ENCODE data around the gene TAF3. TPM values are rescaled to one million over a fixed set of nuclear protein-coding genes. Genes with fewer than 3 reads are reported as not detected.

The TAF3 gene
- total RNA-seq, 1 donor from 2014 or later: 11.8 TPM

DNA sequence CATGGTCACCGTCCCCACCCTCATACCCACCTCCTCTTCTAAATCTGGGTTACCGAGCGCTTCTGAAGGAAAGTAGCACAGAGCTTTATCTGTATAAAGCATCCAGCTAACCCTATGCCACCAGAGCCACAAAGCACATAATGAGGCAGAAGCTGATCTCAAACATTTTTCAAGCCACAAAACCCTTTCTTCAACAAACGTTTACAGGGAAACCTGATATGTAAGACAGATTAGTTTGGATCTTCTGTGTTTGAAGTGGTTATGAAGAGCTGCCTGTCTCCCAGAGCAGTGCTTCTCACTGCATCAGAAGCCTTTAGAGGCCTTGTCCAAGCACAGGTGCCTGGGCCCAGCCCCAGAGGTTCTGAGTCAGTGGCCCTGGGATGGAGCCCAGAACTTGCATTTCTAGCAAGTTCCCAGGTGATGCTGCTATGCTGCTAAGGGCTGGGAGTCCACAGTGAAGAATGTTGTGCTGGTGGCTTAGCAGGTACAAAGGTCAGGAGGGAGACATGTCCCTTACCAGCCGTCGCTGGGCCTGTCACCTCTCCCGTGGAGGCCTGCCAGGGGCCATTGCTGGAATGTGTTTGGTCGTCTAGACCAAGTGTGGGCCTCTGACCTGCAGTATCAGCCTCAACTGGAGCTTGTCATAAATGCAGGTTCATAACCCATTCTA, 90.4 kb downstream of the TAF3 start:
- Mint-ChIP-seq H3K9me3 (no peaks in the 10 kb centered on the region), H3K36me3 (ENCODE audit: low read depth) (no peaks in the 10 kb centered on the region)

GRCh38 chr10:7913126-7913872, 95.0 kb downstream of the TAF3 start:
- H3K27me3 Mint-ChIP-seq (ENCODE audit: low read depth): no peaks in the 10 kb centered on the region
- H3K27ac Mint-ChIP-seq (ENCODE audit: unreplicated experiment): no peak overlapping the region
- no peak overlapping the region for H3K4me3 Mint-ChIP-seq
- TF ChIP-seq, protein P1, sequence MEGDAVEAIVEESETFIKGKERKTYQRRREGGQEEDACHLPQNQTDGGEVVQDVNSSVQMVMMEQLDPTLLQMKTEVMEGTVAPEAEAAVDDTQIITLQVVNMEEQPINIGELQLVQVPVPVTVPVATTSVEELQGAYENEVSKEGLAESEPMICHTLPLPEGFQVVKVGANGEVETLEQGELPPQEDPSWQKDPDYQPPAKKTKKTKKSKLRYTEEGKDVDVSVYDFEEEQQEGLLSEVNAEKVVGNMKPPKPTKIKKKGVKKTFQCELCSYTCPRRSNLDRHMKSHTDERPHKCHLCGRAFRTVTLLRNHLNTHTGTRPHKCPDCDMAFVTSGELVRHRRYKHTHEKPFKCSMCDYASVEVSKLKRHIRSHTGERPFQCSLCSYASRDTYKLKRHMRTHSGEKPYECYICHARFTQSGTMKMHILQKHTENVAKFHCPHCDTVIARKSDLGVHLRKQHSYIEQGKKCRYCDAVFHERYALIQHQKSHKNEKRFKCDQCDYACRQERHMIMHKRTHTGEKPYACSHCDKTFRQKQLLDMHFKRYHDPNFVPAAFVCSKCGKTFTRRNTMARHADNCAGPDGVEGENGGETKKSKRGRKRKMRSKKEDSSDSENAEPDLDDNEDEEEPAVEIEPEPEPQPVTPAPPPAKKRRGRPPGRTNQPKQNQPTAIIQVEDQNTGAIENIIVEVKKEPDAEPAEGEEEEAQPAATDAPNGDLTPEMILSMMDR (conservative IDR thresholded peaks at IDR 0.05): no peak
- no peak for DNase-seq (ENCODE audit: low read depth, low spot score)
- no peaks in the 10 kb centered on the region for H3K9me3 Mint-ChIP-seq
- no peaks in the 10 kb centered on the region for H3K36me3 Mint-ChIP-seq (ENCODE audit: low read depth)
- no peaks in the 10 kb centered on the region for H3K4me1 Mint-ChIP-seq

More for the DNA sequence above, 90.4 kb downstream of the TAF3 start:
- no peak overlapping the region for H3K4me3 Mint-ChIP-seq
- TF ChIP-seq, protein P1 (conservative IDR thresholded peaks at IDR 0.05): no peak
- no peak overlapping the region for H3K27ac Mint-ChIP-seq (ENCODE audit: unreplicated experiment)
- DNase-seq (ENCODE audit: low read depth, low spot score): no peak
- H3K4me1 Mint-ChIP-seq: no peaks in the 10 kb centered on the region
- no peaks in the 10 kb centered on the region for H3K27me3 Mint-ChIP-seq (ENCODE audit: low read depth)

GRCh38 chr10:7915923-7916536, 97.7 kb downstream of the TAF3 start:
- H3K9me3 Mint-ChIP-seq: no peaks in the 10 kb centered on the region
- TF ChIP-seq, protein P1 (conservative IDR thresholded peaks at IDR 0.05): no peak
- DNase-seq (ENCODE audit: low read depth, low spot score): no peak
- H3K4me1 Mint-ChIP-seq: no peaks in the 10 kb centered on the region
- no peak overlapping the region for H3K27ac Mint-ChIP-seq (ENCODE audit: unreplicated experiment)
- H3K4me3 Mint-ChIP-seq: no peak overlapping the region
- H3K36me3 Mint-ChIP-seq (ENCODE audit: low read depth): no peaks in the 10 kb centered on the region
- H3K27me3 Mint-ChIP-seq (ENCODE audit: low read depth): no peaks in the 10 kb centered on the region

DNA sequence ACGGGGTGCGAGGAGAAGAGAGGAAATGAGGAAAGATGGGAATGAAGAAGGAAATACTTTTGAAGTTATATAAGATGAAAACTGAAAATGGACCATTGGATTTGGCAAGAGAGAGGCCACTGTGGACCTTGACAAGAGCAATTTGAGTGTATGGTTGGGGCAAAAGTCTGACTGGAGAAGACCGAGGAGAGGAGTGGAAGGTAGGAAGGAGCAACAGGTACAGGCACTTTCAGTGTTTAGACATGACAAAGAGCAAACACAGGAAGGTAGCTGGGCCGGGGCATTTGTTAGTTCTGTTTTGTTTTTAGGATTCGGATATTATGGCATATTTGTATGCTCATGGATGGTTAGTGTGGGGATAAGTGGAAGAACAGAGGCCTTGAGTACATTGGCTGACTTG, 99.4 kb downstream of the TAF3 start:
- DNase-seq (ENCODE audit: low read depth, low spot score): no peak
- Mint-ChIP-seq H3K27ac (ENCODE audit: unreplicated experiment) (no peak overlapping the region), H3K27me3 (ENCODE audit: low read depth) (no peaks in the 10 kb centered on the region), H3K9me3 (no peaks in the 10 kb centered on the region), H3K4me1 (no peaks in the 10 kb centered on the region), H3K36me3 (ENCODE audit: low read depth) (no peaks in the 10 kb centered on the region), H3K4me3 (no peak overlapping the region)
- TF ChIP-seq, protein P1 (conservative IDR thresholded peaks at IDR 0.05): no peak

DNA sequence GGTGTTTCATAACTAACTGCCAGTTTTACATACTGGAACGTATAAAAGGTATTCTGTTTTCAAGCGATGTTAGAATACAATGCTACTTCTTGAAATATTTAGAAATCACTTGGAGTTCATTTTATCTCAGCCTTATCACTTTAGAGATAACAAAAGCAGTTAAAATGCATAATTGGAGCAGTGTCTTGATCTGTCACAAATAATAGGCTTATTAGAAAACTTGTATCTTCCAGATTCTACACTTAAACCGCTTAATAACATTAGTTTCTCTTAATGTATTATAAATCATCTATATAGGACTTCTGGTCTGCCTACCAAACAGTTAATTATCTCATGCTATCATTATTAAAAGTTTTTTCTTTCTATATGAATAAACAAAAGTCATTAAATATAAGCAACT, 104.4 kb downstream of the TAF3 start:
- no peak overlapping the region for H3K4me3 Mint-ChIP-seq
- H3K4me1 Mint-ChIP-seq: peaks cover 4% of the 10 kb centered on the region
- TF ChIP-seq, protein P1 (conservative IDR thresholded peaks at IDR 0.05): no peak
- H3K27ac Mint-ChIP-seq (ENCODE audit: unreplicated experiment): no peak overlapping the region
- no peak for DNase-seq (ENCODE audit: low read depth, low spot score)
- H3K27me3 Mint-ChIP-seq (ENCODE audit: low read depth): no peaks in the 10 kb centered on the region
- H3K9me3 Mint-ChIP-seq: peaks cover 5% of the 10 kb centered on the region
- peaks cover 3% of the 10 kb centered on the region for H3K36me3 Mint-ChIP-seq (ENCODE audit: low read depth)
